ENCODE results near the gene CEP68.

Gene CEP68

DNA sequence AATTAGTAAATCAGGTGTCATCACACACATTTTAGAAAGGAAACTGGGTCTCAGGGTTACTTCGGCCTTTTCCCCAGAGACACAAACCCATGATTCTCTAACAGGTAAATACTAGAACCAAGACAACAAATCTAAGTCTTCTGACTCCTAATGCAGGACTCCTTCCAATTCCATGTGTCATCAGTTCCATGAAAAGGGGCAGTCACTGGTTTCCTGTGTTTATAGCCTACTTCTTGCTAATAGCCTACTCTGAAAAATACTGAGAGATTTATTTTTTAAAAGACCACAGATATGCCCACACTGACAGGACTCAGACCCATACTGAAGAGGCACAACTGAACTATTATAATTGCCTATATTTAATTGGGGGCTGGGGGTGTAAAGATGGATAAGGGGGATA, 40.7 kb downstream of the CEP68 start:
- in situ Hi-C loops (cut with MboI; ENCODE audit: low pct_unique_long_range_greater_than_20kb, low sequenced_read_pairs, unreplicated experiment): no loop called here
- no peak for DNase-seq (ENCODE audit: low spot score)
- TF ChIP-seq, protein P1, sequence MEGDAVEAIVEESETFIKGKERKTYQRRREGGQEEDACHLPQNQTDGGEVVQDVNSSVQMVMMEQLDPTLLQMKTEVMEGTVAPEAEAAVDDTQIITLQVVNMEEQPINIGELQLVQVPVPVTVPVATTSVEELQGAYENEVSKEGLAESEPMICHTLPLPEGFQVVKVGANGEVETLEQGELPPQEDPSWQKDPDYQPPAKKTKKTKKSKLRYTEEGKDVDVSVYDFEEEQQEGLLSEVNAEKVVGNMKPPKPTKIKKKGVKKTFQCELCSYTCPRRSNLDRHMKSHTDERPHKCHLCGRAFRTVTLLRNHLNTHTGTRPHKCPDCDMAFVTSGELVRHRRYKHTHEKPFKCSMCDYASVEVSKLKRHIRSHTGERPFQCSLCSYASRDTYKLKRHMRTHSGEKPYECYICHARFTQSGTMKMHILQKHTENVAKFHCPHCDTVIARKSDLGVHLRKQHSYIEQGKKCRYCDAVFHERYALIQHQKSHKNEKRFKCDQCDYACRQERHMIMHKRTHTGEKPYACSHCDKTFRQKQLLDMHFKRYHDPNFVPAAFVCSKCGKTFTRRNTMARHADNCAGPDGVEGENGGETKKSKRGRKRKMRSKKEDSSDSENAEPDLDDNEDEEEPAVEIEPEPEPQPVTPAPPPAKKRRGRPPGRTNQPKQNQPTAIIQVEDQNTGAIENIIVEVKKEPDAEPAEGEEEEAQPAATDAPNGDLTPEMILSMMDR (IDR thresholded peaks at IDR 0.05; ENCODE audit: extremely low read depth, insufficient read depth, missing control alignments): no peak

DNA sequence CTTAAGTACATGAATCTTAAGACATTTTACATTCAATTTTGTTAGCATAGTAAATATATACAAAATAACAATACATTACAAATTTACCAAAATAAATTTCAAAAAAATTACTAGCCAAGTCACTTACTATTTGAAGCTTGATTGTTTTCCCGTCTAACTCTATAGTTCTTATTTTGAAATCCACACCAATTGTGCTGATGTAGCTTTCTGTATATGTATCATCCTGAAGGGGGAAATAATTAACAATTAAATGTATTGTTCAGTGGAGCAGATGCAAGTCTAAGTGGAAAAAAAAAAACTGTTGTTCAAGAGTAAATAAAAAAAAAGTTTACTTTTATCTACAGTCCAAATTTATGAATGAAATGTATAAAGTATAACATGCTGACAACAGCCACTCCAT, 41.6 kb downstream of the CEP68 start:
- TF ChIP-seq, protein P1 (IDR thresholded peaks at IDR 0.05; ENCODE audit: extremely low read depth, insufficient read depth, missing control alignments): no peak
- in situ Hi-C loops (cut with MboI; ENCODE audit: low pct_unique_long_range_greater_than_20kb, low sequenced_read_pairs, unreplicated experiment): no loop called here
- DNase-seq (ENCODE audit: low spot score): no peak

DNA sequence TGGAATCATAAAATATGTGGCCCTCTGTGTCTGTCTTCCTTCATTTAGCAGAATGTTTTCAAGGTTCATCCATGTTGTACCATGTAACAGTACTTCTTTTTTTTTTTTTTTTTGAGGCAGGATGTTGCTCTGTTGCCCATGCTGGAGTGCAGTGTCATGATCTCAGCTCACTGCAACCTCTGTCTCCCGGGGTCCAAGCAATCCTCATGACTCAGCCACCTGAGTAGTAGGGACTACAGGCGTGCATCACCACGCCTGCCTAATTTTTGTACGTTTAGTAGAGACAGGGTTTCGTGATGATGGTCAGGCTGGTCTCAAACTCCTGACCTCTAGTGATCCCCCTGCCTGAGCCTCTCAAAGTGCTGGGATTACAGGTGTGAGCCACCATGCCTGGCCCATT, 42.5 kb downstream of the CEP68 start:
- no peak for DNase-seq (ENCODE audit: low spot score)
- in situ Hi-C loops (cut with MboI; ENCODE audit: low pct_unique_long_range_greater_than_20kb, low sequenced_read_pairs, unreplicated experiment): no loop called here

DNA sequence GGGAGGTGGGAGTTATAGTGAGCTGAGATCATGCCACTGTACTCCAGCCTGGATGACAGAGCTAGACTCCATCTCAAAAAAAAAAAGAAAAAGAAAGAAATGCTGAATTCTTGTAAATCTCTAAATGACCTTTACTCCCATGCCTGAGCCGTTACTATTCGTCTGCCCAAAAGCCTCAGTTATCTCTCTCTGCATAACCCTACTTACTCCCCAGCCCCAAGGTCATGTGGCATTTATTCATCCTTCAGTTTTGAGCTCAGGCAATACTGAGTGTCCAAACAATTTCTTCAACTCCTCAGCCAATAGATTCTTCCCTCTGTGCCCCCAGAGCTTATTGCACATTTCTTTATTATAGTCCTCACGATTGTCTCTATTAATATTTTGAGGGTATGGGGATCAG, 44.9 kb downstream of the CEP68 start:
- in situ Hi-C loops (cut with MboI; ENCODE audit: low pct_unique_long_range_greater_than_20kb, low sequenced_read_pairs, unreplicated experiment): no loop called here
- no peak for DNase-seq (ENCODE audit: low spot score)
- TF ChIP-seq, protein P1 (IDR thresholded peaks at IDR 0.05; ENCODE audit: extremely low read depth, insufficient read depth, missing control alignments): no peak

More for the DNA sequence above, 42.5 kb downstream of the CEP68 start:
- TF ChIP-seq, protein P1 (IDR thresholded peaks at IDR 0.05; ENCODE audit: extremely low read depth, insufficient read depth, missing control alignments): no peak

DNA sequence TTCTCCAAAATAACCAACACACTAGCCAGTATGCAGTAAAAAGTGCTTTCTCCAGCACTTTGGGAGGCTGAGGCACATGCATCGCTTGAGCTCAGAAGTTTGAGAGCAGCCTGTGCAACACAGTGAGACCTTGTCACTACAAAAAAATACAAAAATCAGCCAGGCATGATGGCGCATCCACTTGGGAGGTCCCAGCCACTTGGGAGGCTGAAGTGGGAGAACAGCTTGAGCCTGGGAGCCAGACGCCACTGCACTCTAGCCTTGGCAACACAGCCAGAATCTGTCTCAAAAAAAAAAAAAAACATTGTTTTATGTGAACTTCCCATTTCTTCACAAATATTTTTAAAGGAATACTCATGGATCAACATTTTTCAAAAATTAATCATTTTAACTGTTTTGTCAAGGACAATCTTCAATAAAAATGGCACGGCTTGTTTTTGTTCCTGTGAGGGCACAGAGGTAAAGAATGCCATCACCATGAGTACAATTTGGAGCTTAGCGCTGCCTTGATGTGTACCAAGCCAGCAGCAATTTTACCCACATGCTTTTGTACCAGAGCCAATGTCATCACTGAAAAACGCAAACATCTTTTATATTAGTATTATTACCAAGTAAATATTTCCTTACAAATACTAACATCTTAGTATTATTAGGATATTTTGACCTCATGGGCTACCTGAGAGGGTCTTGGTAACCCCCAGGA, 46.9 kb downstream of the CEP68 start:
- in situ Hi-C loops (cut with MboI; ENCODE audit: low pct_unique_long_range_greater_than_20kb, low sequenced_read_pairs, unreplicated experiment): no loop called here
- TF ChIP-seq, protein P1 (IDR thresholded peaks at IDR 0.05; ENCODE audit: extremely low read depth, insufficient read depth, missing control alignments): no peak
- DNase-seq (ENCODE audit: low spot score): no peak

DNA sequence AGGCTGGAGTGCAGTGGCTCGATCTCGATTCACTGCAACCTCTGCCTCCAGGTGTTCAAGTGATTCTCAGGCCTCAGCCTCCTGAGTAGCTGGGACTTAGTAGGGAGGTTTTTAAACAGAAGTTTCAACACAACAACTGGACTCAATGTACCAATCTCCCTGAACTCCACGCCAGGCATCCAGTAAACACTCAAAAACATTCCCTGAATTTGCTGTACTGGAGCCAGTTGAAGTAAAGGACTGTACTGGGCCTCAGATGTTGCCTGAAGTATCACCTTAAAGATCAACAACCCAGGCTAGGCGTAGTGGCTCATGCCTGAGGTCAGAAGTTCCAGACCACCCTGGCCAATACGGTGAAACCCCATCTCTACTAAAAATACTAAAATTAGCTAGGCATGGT, 51.3 kb downstream of the CEP68 start:
- TF ChIP-seq, protein P1 (IDR thresholded peaks at IDR 0.05; ENCODE audit: extremely low read depth, insufficient read depth, missing control alignments): no peak
- no peak for DNase-seq (ENCODE audit: low spot score)
- in situ Hi-C loops (cut with MboI; ENCODE audit: low pct_unique_long_range_greater_than_20kb, low sequenced_read_pairs, unreplicated experiment): no loop called here
